ENCODE data around the gene PTPRR. TPM values are rescaled to one million over a fixed set of nuclear protein-coding genes. Genes with fewer than 3 reads are reported as not detected.

The PTPRR gene
- total RNA-seq, 1 donor, result not detected

DNA sequence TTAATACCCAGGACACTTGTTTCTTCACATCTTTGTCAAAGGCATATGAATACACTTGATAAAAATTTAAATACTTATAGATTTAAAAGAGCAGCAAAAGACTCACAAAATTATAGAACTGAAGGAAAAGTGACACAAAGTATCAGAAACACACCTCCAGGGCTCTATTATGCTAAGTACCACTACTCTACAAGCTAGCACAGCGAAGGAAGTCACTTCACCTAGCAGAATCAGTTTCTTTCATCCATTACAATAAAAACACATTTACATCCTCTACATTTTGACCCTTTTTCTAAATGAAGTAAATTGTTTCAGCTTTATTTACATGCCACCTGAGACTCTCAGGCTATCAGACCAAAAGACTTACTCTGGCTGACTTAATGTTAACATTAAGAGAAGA lies 256.7 kb downstream of the PTPRR start:
- DNase-seq (ENCODE audit: low read depth), result no peak
- TF ChIP-seq, protein P1, sequence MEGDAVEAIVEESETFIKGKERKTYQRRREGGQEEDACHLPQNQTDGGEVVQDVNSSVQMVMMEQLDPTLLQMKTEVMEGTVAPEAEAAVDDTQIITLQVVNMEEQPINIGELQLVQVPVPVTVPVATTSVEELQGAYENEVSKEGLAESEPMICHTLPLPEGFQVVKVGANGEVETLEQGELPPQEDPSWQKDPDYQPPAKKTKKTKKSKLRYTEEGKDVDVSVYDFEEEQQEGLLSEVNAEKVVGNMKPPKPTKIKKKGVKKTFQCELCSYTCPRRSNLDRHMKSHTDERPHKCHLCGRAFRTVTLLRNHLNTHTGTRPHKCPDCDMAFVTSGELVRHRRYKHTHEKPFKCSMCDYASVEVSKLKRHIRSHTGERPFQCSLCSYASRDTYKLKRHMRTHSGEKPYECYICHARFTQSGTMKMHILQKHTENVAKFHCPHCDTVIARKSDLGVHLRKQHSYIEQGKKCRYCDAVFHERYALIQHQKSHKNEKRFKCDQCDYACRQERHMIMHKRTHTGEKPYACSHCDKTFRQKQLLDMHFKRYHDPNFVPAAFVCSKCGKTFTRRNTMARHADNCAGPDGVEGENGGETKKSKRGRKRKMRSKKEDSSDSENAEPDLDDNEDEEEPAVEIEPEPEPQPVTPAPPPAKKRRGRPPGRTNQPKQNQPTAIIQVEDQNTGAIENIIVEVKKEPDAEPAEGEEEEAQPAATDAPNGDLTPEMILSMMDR (IDR thresholded peaks at IDR 0.05; ENCODE audit: insufficient read depth, low read depth, low read length), result no peak
- no peak overlapping the region for H3K4me3 ChIP-seq (ENCODE audit: low read depth, low read length)

DNA sequence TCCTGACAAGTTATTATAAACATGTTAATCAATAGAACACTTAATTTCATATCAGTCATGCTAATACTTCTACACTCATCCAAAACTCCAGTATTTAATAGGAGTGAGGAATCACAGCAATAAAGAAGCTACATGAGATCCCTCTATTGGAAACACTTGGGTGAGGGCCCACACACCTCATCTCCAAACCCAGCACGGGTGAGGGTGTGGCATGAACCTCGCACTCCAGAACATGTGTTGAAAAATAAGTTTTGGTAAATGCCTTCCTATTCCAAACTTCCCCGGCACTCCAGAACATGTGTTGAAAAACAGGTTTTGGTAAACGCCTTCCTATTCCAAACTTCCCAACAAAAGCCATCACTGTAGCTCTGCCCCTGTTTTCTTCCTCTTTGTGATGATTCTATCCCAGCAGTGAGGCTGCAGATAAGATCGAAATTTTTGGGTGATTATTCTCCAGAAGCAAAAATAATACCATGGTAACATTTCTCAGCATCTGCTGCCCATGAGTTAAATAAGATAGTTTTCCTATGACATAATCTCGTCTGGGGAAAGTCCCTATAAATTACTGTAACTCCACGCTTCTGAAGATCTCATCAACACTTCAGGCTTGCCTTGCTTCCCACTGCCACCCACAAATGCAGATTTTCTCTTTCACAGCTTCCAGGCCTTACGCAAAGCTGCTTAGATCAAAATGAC lies 258.9 kb downstream of the PTPRR start:
- no peak overlapping the region for H3K4me3 ChIP-seq (ENCODE audit: low read depth, low read length)
- DNase-seq (ENCODE audit: low read depth), result peak; percentile 73
- TF ChIP-seq, protein P1 (IDR thresholded peaks at IDR 0.05; ENCODE audit: insufficient read depth, low read depth, low read length), result no peak

DNA sequence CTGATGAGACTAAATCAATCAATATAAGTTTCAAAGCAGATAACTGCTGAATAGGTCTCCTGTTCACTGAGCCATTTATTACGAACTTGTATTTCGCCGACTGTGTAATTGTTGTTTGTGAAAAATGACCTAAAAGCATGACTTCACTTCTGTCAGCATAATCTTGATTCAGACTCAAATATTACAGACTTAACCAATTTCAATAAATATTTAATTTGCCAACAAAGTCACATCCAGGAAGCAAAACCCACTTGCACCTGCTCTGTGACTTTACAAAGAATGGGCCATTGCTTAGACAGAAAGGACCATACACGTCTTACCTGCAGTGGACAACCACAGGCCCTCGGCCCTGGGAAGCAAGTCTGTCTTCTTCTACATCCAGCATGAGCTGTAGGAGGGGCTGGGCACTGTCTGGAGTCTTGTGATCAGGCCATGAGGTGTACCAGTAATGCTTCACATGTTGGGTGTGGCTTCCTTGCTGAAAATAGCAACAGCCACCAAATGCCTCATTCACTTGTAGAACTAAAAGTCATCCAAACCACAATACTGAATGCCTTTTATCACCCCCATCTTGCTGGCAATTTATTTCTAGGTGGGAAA lies 259.8 kb downstream of the PTPRR start:
- peak; percentile 29 for DNase-seq (ENCODE audit: low read depth)
- H3K4me3 ChIP-seq (ENCODE audit: low read depth, low read length), result no peak overlapping the region
- TF ChIP-seq, protein P1 (IDR thresholded peaks at IDR 0.05; ENCODE audit: insufficient read depth, low read depth, low read length), result no peak

DNA sequence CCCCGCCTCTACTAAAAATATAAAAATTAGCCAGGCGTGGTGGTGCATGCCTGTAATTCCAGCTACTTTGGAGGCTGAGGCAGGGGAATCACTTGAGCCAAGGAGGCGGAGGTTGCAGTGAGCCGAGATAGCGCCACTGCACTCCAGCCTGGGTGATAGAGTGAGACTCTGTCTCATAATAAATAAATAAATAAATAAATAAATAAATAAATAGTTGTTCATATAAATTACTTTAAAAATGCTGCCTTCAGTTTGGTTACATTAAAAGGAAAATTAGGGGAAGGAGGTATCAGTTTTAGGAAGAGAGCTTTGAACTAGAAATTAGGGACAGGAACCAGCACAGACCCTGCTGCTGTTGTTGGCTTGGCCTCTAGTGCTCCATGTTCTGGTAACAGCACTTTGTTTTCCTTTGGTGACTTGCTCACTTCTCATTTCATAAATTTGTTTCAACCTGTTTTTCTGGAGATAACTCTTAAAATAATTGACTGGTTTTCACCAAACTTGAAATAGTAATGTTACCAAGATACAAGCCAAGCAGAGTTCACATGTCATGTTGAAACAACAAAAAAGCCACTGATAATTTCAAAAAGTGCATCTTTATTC lies 260.4 kb downstream of the PTPRR start:
- H3K4me3 ChIP-seq (ENCODE audit: low read depth, low read length), result no peak overlapping the region
- TF ChIP-seq, protein P1 (IDR thresholded peaks at IDR 0.05; ENCODE audit: insufficient read depth, low read depth, low read length), result no peak
- no peak for DNase-seq (ENCODE audit: low read depth)

DNA sequence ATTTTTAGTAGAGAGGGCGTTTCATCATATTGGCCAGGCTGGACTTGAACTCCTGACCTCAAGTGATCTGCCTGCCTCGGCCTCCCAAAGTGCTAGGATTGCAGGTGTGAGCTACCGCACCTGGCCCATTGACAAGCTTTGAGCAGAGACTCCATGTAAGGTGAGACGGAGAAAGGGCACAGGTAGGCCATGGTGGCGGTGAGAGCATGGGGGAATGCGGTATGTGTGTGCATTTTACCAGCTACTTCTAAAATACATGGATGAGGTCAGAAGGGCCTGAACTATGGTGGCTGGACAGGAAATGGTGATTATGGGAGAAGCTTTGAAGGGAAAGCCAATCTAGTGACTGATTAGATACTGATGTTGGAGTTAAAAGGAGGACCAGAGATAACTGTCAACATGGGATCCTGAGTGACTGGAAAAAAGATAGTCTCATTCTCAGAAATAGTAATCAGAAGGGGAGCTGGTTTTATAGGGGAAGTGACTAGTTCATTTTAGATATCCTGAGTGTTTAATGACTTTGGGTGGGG lies 261.4 kb downstream of the PTPRR start:
- DNase-seq (ENCODE audit: low read depth), result no peak
- TF ChIP-seq, protein P1 (IDR thresholded peaks at IDR 0.05; ENCODE audit: insufficient read depth, low read depth, low read length), result no peak

DNA sequence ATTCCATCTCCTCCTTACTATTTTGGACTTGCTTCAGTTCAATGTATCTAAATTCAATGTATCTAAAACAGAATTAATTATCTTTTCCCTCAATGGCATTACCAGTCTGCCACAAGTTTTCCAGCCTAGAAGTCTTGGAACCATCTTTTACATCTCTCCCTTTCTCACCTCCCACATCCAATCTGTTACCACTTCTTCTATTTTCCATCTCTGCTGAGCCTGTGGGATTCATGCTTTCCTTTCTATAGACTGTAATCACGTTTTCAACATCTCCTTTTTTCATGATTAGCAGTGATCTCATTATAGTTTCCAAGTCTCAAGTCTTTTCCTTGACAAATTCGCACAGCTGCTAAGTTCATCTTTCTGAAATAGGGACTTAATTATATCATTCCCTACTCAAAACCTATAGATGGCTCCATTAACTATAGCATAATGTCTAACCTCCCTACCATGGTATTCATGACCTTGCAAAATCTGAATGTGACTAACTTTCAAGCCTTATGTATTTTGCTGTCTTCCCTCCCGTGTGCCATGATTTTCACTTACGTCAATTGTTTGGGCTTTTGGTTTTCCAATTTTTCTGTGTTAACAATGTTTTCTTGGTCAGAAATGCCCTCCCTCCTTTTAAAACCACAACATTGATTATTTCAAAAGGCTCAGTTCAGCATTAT lies 262.8 kb downstream of the PTPRR start:
- no peak overlapping the region for H3K4me3 ChIP-seq (ENCODE audit: low read depth, low read length)
- TF ChIP-seq, protein P1 (IDR thresholded peaks at IDR 0.05; ENCODE audit: insufficient read depth, low read depth, low read length), result no peak
- DNase-seq (ENCODE audit: low read depth), result no peak

More for the DNA sequence above, 261.4 kb downstream of the PTPRR start:
- H3K4me3 ChIP-seq (ENCODE audit: low read depth, low read length), result no peak overlapping the region

All from fibroblast of villous mesenchyme (primary cell).